ENCODE data around the gene SLC4A5. TPM values are rescaled to one million over a fixed set of nuclear protein-coding genes. Genes with fewer than 3 reads are reported as not detected.
"Not testable (repeated sequence)": the region's sequence is repeated elsewhere in the genome, so short reads cannot be mapped to it uniquely, and the experiment has no call there.

The SLC4A5 gene
- total and polyA plus RNA-seq, 7 donors: under 0.01 to 12.2 (median 1.8) TPM

DNA sequence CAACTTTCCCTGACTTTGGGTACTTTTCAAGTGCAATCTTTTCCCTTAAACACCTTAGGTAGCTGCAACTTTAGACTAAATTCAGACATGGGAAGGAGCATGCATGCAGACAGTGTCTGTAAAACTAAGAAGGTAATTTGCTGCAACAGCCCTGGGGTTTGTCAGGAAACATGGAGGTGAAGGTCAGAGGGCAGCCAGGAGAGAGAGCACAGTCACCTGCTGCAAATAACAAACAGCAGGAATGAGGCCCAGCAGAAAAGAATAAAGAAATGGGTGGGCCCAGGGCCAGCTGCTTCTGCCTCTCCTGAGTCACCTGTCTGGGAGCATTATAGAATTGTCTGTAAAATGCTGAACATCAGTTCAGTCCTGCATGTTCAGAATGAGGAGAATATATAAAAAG is 109.6 kb downstream of the SLC4A5 start:
- no peak for DNase-seq
- H3K36me3 ChIP-seq: peaks cover 0 to 9% (median 0%) of the 10 kb centered on the region in 4 donors
- intact Hi-C loops (cut with DNase I): no loop called here
- no peak overlapping the region for H3K4me3 ChIP-seq
- H3K4me1 ChIP-seq: no peaks in the 10 kb centered on the region
- no peak overlapping the region for H3K27ac ChIP-seq
- no peaks in the 10 kb centered on the region for H3K27me3 ChIP-seq
- TF ChIP-seq EP300 (IDR thresholded peaks at IDR 0.05) (no peak), POLR2AphosphoS5 (IDR thresholded peaks at IDR 0.05) (no peak), CTCF (IDR thresholded peaks at IDR 0.05) (no peak), POLR2A (IDR thresholded peaks at IDR 0.05) (no peak)
- H3K9me3 ChIP-seq: no peaks in the 10 kb centered on the region

GRCh38 chr2:74232426-74232825 is 110.8 kb downstream of the SLC4A5 start:
- no peak for DNase-seq
- WGBS, 2 donors: 93 to 94% methylated on average over 6 of the region's 6 CpGs
- H3K9me3 ChIP-seq: no peaks in the 10 kb centered on the region
- intact Hi-C loops (cut with DNase I): no loop called here
- no peaks in the 10 kb centered on the region for H3K4me1 ChIP-seq
- no peaks in the 10 kb centered on the region for H3K27me3 ChIP-seq
- no peak overlapping the region for H3K4me3 ChIP-seq
- H3K27ac ChIP-seq: no peak overlapping the region
- TF ChIP-seq POLR2A (IDR thresholded peaks at IDR 0.05) (no peak), EP300 (IDR thresholded peaks at IDR 0.05) (no peak), CTCF (IDR thresholded peaks at IDR 0.05) (no peak), POLR2AphosphoS5 (IDR thresholded peaks at IDR 0.05) (no peak)
- H3K36me3 ChIP-seq: peaks cover 0 to 9% (median 0%) of the 10 kb centered on the region in 4 donors

GRCh38 chr2:74229865-74230264 is 113.4 kb downstream of the SLC4A5 start:
- H3K27ac ChIP-seq; H3K4me1 ChIP-seq; intact Hi-C loops (cut with DNase I); H3K9me3 ChIP-seq; DNase-seq; H3K27me3 ChIP-seq; H3K36me3 ChIP-seq; H3K4me3 ChIP-seq: not testable (repeated sequence)
- WGBS, 2 donors: 92 to 93% methylated on average over 5 of the region's 5 CpGs

DNA sequence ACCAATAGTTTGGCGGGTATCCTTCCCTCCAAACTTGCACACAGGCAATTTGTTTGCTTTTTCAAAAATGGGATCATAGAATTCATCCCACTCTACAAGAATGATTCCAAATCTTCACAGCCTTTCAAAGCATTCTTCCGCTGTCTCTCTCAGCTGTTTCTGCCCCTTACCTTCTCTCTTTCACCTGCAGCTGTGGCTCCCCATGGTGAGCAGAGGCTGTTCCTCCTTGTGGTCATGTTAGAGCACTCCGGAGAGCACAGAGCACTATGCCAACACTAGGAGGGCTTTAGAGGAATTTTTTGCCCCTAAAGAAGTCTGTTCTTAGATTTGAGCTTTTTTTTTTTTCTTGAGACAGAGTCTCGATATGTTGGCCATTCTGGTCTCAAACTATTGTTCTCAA is 114.4 kb downstream of the SLC4A5 start:
- 92 to 94% methylated on average over 4 of the region's 4 CpGs for WGBS, 2 donors
- Histone ChIP-seq H3K4me3 (no peak overlapping the region), H3K9me3 (no peaks in the 10 kb centered on the region), H3K27me3 (no peaks in the 10 kb centered on the region), H3K36me3 (peaks cover 0 to 9% (median 0%) of the 10 kb centered on the region in 4 donors), H3K4me1 (no peaks in the 10 kb centered on the region), H3K27ac (no peak overlapping the region)
- TF ChIP-seq EP300 (IDR thresholded peaks at IDR 0.05): no peak
- TF ChIP-seq POLR2AphosphoS5 (IDR thresholded peaks at IDR 0.05): no peak
- no peak for TF ChIP-seq POLR2A (IDR thresholded peaks at IDR 0.05)
- no peak for TF ChIP-seq CTCF (IDR thresholded peaks at IDR 0.05)
- intact Hi-C loops (cut with DNase I): no loop called here
- DNase-seq: no peak

GRCh38 chr2:74227646-74228045 is 115.6 kb downstream of the SLC4A5 start:
- Histone ChIP-seq H3K4me3 (no peak overlapping the region), H3K27me3 (no peaks in the 10 kb centered on the region), H3K36me3 (no peaks in the 10 kb centered on the region), H3K27ac (no peak overlapping the region), H3K4me1 (no peaks in the 10 kb centered on the region), H3K9me3 (no peaks in the 10 kb centered on the region)
- 92 to 95% methylated on average over 5 of the region's 5 CpGs for WGBS, 2 donors
- no peak for TF ChIP-seq CTCF (IDR thresholded peaks at IDR 0.05)
- no peak for TF ChIP-seq POLR2A (IDR thresholded peaks at IDR 0.05)
- TF ChIP-seq POLR2AphosphoS5 (IDR thresholded peaks at IDR 0.05): no peak
- TF ChIP-seq EP300 (IDR thresholded peaks at IDR 0.05): no peak
- intact Hi-C loops (cut with DNase I): no loop called here
- no peak for DNase-seq
